ENCODE data around the gene ZNF132. TPM values are rescaled to one million over a fixed set of nuclear protein-coding genes. Genes with fewer than 3 reads are reported as not detected.

ZNF132 gene
- total RNA-seq, 1 donor from 2014 or later, result 1.2 TPM

DNA sequence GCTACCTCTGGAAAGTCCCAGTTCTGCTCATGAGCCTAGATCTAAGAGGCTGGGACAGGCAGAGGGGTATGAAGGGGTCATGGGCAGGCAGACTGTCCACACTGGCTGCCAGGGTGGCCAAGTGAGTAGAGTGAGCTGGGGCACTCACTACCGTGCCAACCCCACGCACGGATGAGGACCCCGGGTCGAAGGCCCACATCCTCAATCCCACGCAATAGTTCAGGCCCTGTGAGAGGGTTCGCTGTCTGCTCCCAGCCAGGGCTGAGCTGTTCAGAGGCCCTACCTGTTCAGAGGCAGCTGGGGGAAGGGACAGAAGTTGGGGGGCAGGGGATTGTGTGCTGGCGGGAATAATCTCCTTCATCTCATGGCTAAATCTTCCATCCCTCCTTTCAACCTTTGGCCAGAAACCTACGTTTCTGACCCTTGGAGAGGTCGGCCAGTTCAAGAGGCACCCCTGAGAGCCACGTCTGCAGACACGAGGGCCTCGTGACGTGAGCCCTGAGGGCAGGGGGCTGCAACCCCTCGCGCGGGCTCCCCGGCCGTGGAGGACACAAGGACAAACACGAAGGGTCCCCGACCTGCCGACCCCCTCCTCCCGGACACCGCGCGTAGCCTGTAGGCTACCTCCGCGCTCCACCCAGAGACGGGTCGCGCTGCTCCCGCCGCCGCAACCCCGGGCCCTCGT lies 53.9 kb downstream of the ZNF132 start:
- Mint-ChIP-seq H3K36me3 (ENCODE audit: low read depth, unreplicated experiment) (peaks cover 22% of the 10 kb centered on the region), H3K4me3 (ENCODE audit: unreplicated experiment) (peak overlapping the region; percentile 97), H3K9me3 (ENCODE audit: unreplicated experiment) (no peaks in the 10 kb centered on the region), H3K4me1 (ENCODE audit: unreplicated experiment) (peaks cover 20% of the 10 kb centered on the region), H3K27me3 (ENCODE audit: unreplicated experiment) (peaks cover 6% of the 10 kb centered on the region), H3K27ac (ENCODE audit: unreplicated experiment) (peak overlapping the region; percentile 81)
- no peak for DNase-seq (ENCODE audit: low spot score)
- TF ChIP-seq, protein P1, sequence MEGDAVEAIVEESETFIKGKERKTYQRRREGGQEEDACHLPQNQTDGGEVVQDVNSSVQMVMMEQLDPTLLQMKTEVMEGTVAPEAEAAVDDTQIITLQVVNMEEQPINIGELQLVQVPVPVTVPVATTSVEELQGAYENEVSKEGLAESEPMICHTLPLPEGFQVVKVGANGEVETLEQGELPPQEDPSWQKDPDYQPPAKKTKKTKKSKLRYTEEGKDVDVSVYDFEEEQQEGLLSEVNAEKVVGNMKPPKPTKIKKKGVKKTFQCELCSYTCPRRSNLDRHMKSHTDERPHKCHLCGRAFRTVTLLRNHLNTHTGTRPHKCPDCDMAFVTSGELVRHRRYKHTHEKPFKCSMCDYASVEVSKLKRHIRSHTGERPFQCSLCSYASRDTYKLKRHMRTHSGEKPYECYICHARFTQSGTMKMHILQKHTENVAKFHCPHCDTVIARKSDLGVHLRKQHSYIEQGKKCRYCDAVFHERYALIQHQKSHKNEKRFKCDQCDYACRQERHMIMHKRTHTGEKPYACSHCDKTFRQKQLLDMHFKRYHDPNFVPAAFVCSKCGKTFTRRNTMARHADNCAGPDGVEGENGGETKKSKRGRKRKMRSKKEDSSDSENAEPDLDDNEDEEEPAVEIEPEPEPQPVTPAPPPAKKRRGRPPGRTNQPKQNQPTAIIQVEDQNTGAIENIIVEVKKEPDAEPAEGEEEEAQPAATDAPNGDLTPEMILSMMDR (IDR thresholded peaks at IDR 0.05; ENCODE audit: unreplicated experiment), result no peak

DNA sequence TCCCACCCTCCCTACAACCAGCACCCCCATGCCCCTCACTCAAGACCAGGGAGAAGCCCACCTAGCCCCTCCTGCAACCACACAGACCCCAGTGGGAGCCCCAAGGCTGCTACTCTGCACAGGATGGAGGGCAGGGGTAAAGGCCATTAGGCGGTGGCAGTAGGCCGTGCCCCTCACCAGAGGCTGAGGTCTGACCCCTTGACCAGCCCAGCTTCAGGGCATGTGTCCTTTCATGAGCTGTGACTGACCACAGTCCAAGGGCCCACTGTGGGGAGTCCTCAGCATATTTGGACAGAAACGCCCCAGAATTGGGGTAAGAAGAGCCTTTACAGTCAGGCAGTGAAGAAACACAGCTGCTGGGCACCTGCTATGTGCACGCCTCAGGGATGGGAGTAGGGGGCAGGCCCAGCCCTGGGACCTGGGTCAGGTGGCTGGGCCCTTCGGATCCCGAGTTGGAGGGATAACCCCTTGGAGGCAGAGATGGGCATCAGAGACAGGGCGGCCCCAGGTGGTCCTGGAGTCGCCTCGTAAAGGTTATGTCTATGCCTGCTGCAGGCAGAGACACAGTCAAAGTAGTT lies 54.6 kb downstream of the ZNF132 start:
- Mint-ChIP-seq H3K9me3 (ENCODE audit: unreplicated experiment) (no peaks in the 10 kb centered on the region), H3K4me3 (ENCODE audit: unreplicated experiment) (peak overlapping the region; percentile 97), H3K27me3 (ENCODE audit: unreplicated experiment) (peaks cover 6% of the 10 kb centered on the region), H3K27ac (ENCODE audit: unreplicated experiment) (peak overlapping the region; percentile 24), H3K36me3 (ENCODE audit: low read depth, unreplicated experiment) (peaks cover 18% of the 10 kb centered on the region), H3K4me1 (ENCODE audit: unreplicated experiment) (peaks cover 20% of the 10 kb centered on the region)
- TF ChIP-seq, protein P1 (IDR thresholded peaks at IDR 0.05; ENCODE audit: unreplicated experiment), result no peak
- DNase-seq (ENCODE audit: low spot score), result no peak

DNA sequence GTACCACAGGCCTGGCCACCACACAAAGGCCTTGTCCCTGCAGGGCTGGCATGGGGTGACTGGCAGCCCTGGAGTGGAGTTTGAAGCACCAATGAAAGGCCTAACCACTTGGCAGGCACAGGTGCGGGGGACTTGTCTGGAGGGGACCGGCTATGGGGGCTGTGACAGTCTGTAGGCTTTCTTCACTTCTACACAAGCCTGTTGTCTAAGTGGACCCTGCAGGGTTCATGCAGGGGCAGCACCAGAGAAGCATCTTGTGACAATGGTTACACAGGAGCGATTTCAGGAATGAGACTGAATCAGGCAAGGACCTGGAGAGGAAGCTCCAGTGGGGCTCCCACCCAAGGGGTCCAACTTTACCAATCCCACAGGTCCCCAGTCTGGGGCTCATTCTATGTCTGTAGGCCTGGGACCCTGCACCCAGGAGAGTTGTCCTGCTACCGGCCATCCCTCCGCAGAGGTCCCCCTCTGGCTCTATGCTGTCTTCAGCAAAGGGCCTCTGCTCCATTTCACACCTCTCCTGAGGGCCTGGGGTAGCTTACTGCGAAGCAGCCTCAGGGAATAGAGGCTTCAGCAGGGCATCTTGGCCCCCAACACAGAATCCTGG lies 56.9 kb downstream of the ZNF132 start:
- TF ChIP-seq, protein P1 (IDR thresholded peaks at IDR 0.05; ENCODE audit: unreplicated experiment), result no peak
- Mint-ChIP-seq H3K4me3 (ENCODE audit: unreplicated experiment) (no peak overlapping the region), H3K36me3 (ENCODE audit: low read depth, unreplicated experiment) (peaks cover 16% of the 10 kb centered on the region), H3K4me1 (ENCODE audit: unreplicated experiment) (peaks cover 28% of the 10 kb centered on the region), H3K27me3 (ENCODE audit: unreplicated experiment) (peaks cover 9% of the 10 kb centered on the region), H3K27ac (ENCODE audit: unreplicated experiment) (no peak overlapping the region), H3K9me3 (ENCODE audit: unreplicated experiment) (no peaks in the 10 kb centered on the region)
- DNase-seq (ENCODE audit: low spot score), result no peak

Small RNA genes lying within 50 kb of the gene (microRNA-seq; reads per million reads assigned to microRNA genes)
- 0.90 reads per million, percentile 9 among the genes with 10 or more reads in this experiment for gene MIR4754 (ENCODE audit: unreplicated experiment)

Other genes with a start within 250 kb of the ZNF132 start
- 44.3 TPM for gene ZNF544, start 211.2 kb downstream of the ZNF132 start, total RNA-seq (ENCODE audit: unreplicated experiment)
- gene ZNF8, start 161.2 kb downstream of the ZNF132 start, total RNA-seq (ENCODE audit: unreplicated experiment), result 11.2 TPM
- 40.6 TPM for gene ERVK3-1, start 134.8 kb downstream of the ZNF132 start, total RNA-seq (ENCODE audit: unreplicated experiment)
- gene ZSCAN22, start 113.2 kb downstream of the ZNF132 start, total RNA-seq (ENCODE audit: unreplicated experiment), result 3.2 TPM
- gene A1BG, start 86.7 kb downstream of the ZNF132 start, total RNA-seq (ENCODE audit: unreplicated experiment), result 41.9 TPM
- 3.6 TPM for gene ZNF497, start 77.4 kb downstream of the ZNF132 start, total RNA-seq (ENCODE audit: unreplicated experiment)
- 4.5 TPM for gene ZNF837, start 59.1 kb downstream of the ZNF132 start, total RNA-seq (ENCODE audit: unreplicated experiment)
- gene RPS5, start 52.9 kb downstream of the ZNF132 start, total RNA-seq (ENCODE audit: unreplicated experiment), result 1,047 TPM
- gene RNF225, start 44.5 kb downstream of the ZNF132 start, total RNA-seq (ENCODE audit: unreplicated experiment), result not detected
- 6.0 TPM for gene ZNF584, start 31.5 kb downstream of the ZNF132 start, total RNA-seq (ENCODE audit: unreplicated experiment)
- 5.2 TPM for gene ZNF324B, start 11.5 kb upstream of the ZNF132 start, total RNA-seq (ENCODE audit: unreplicated experiment)
- gene ZNF324, start 26.9 kb upstream of the ZNF132 start, total RNA-seq (ENCODE audit: unreplicated experiment), result 10.5 TPM
- 9.9 TPM for gene ZNF446, start 36.2 kb upstream of the ZNF132 start, total RNA-seq (ENCODE audit: unreplicated experiment)
- gene SLC27A5, start 71.8 kb upstream of the ZNF132 start, total RNA-seq (ENCODE audit: unreplicated experiment), result 4.7 TPM
- gene ZBTB45, start 79.7 kb upstream of the ZNF132 start, total RNA-seq (ENCODE audit: unreplicated experiment), result 22.2 TPM
- 457 TPM for gene TRIM28, start 103.9 kb upstream of the ZNF132 start, total RNA-seq (ENCODE audit: unreplicated experiment)
- gene CHMP2A, start 115.0 kb upstream of the ZNF132 start, total RNA-seq (ENCODE audit: unreplicated experiment), result 130 TPM
- gene UBE2M, start 118.5 kb upstream of the ZNF132 start, total RNA-seq (ENCODE audit: unreplicated experiment), result 81.6 TPM
- 18.6 TPM for gene MZF1, start 133.2 kb upstream of the ZNF132 start, total RNA-seq (ENCODE audit: unreplicated experiment)

Measured in endothelial cell (in vitro differentiated cells).